Ishikawa (cell line): ENCODE measurements around the gene MOCS1.

Experiments used
- CEBPB ChIP-seq: IDR thresholded peaks from 2 replicates; pipeline ENCODE4 v1.6.1; 2012
- CREB1 ChIP-seq: IDR thresholded peaks from 2 replicates; pipeline ENCODE4 v1.6.1; 2012; ENCODE audit warnings: low read depth
- EGR1 ChIP-seq: IDR thresholded peaks from 2 replicates; pipeline ENCODE4 v1.6.1; 2012
- EP300 ChIP-seq: IDR thresholded peaks from 2 replicates; pipeline ENCODE4 v1.6.1; 2012; ENCODE audit warnings: borderline replicate concordance
- FOXM1 ChIP-seq: IDR thresholded peaks from 2 replicates; pipeline ENCODE4 v1.6.1; 2012; ENCODE audit warnings: low read depth, borderline replicate concordance
- MAX ChIP-seq: IDR thresholded peaks from 2 replicates; pipeline ENCODE4 v1.6.1; 2012
- NFIC ChIP-seq: IDR thresholded peaks from 2 replicates; pipeline ENCODE4 v1.6.1; 2012
- RAD21 ChIP-seq: IDR thresholded peaks from 2 replicates; pipeline ENCODE4 v1.6.1; 2012; ENCODE audit warnings: low read depth
- REST ChIP-seq: IDR thresholded peaks from 2 replicates; pipeline ENCODE4 v1.6.1; 2012; ENCODE audit warnings: low read depth, mild to moderate bottlenecking
- TAF1 ChIP-seq: IDR thresholded peaks from 2 replicates; pipeline ENCODE4 v1.6.1; 2012; ENCODE audit warnings: low read depth, mild to moderate bottlenecking
- TCF12 ChIP-seq: IDR thresholded peaks from 2 replicates; pipeline ENCODE4 v1.6.1; 2012; ENCODE audit warnings: low read depth
- TEAD4 ChIP-seq: IDR thresholded peaks from 2 replicates; pipeline ENCODE4 v1.6.1; 2012
- USF1 ChIP-seq: IDR thresholded peaks from 2 replicates; pipeline ENCODE4 v1.6.1; 2012
- YY1 ChIP-seq: IDR thresholded peaks from 2 replicates; pipeline ENCODE4 v1.6.1; 2012; ENCODE audit warnings: low read depth
- ZBTB7A ChIP-seq: IDR thresholded peaks from 2 replicates; pipeline ENCODE4 v1.6.1; 2012; ENCODE audit warnings: low read depth

MOCS1 gene

GRCh38 chr6:39917981-39918380 lies 16.3 kb downstream of the MOCS1 start:
- TF ChIP-seq REST (no peak), EGR1 (no peak), TAF1 (no peak), CREB1 (no peak), RAD21 (no peak), ZBTB7A (no peak), MAX (no peak), FOXM1 (no peak), TEAD4 (no peak), NFIC (no peak), TCF12 (no peak), YY1 (no peak), CEBPB (no peak)

- TF ChIP-seq YY1 (no peak), FOXM1 (no peak), EP300 (no peak), TEAD4 (no peak), TAF1 (no peak), ZBTB7A (no peak), RAD21 (no peak), EGR1 (no peak), NFIC (no peak), MAX (no peak), REST (no peak), CEBPB (no peak), TCF12 (no peak), CREB1 (no peak), USF1 (no peak)
Observed at GRCh38 chr6:39917329-39917728, 16.9 kb downstream of the MOCS1 start.

DNA sequence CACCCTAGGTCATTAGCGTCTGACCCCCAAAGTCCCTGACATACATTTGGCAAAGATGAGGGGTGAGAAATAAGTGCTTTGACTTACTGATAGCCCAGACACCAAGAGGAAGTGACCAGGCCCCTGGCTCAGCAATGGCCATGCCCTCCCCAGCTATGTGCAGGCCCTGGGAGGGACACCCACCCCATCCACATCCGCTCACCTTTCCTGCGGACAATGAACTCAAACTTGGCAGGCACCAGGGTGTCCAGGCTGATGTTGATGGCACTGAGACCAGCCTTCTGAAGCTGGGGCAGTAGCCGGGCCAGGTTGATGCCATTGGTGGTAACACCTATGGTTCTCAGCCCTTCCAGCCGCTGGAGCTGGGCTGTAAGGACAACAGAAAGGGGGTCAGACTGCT lies 18.4 kb downstream of the MOCS1 start:
- TF ChIP-seq TEAD4 (no peak), RAD21 (no peak), TAF1 (no peak), NFIC (no peak), CEBPB (no peak), CREB1 (no peak), TCF12 (no peak), ZBTB7A (no peak), EP300 (no peak), MAX (no peak), EGR1 (no peak), YY1 (no peak), REST (no peak), FOXM1 (no peak), USF1 (no peak)

GRCh38 chr6:39914239-39914638 lies 20.0 kb downstream of the MOCS1 start:
- no peak for TF ChIP-seq CEBPB
- TF ChIP-seq CREB1, result no peak
- no peak for TF ChIP-seq EGR1
- TF ChIP-seq MAX, result no peak
- no peak for TF ChIP-seq REST
- no peak for TF ChIP-seq TCF12
